ENCODE measurements around the gene LSAMP.
A peak's percentile ranks its signal among the peaks of the same experiment; 100 is the strongest.

LSAMP gene

GRCh38 chr3:116056280-116056679 is 389.0 kb downstream of the LSAMP start:
- no CpG with 5 or more reads among the region's 2 CpGs for WGBS (ENCODE audit: extremely low coverage, insufficient coverage, insufficient read length)
- no peak overlapping the region for H3K4me2 ChIP-seq (ENCODE audit: low read length)
- H3K79me1 ChIP-seq (ENCODE audit: low read length) = no peaks in the 10 kb centered on the region
- no peak overlapping the region for H3K27ac ChIP-seq (ENCODE audit: low read depth, low read length)
- H3K4me3 ChIP-seq (ENCODE audit: low read depth, low read length) = no peak overlapping the region
- no peak overlapping the region for H3K23ac ChIP-seq (ENCODE audit: low read length)
- H2BK12ac ChIP-seq (ENCODE audit: low read length) = no peak overlapping the region
- no peaks in the 10 kb centered on the region for H3K79me2 ChIP-seq (ENCODE audit: control insufficient read depth, insufficient read depth, low read length, poor library complexity)
- H3K27me3 ChIP-seq (ENCODE audit: insufficient read depth, low read length) = no peaks in the 10 kb centered on the region
- H3K36me3 ChIP-seq (ENCODE audit: control insufficient read depth in 1 of 2, insufficient read depth in 2 of 2, low read length in 2 of 2) = no peaks in the 10 kb centered on the region
- H3K18ac ChIP-seq (ENCODE audit: low read length) = no peak overlapping the region
- H2AFZ ChIP-seq (ENCODE audit: insufficient read depth, low read length, poor library complexity) = no peak overlapping the region
- no peak overlapping the region for H4K91ac ChIP-seq (ENCODE audit: low read depth, low read length)
- H4K12ac ChIP-seq (ENCODE audit: low read depth, low read length) = no peak overlapping the region
- no peaks in the 10 kb centered on the region for H3K4me1 ChIP-seq (ENCODE audit: control insufficient read depth in 1 of 2, insufficient read depth in 2 of 2, low read length in 2 of 2)
- H2AK5ac ChIP-seq (ENCODE audit: low read length) = no peak overlapping the region
- H3K4ac ChIP-seq (ENCODE audit: low read depth, low read length) = no peak overlapping the region
- no peak overlapping the region for H4K8ac ChIP-seq (ENCODE audit: low read depth, low read length)
- no peak for DNase-seq
- no peak overlapping the region for H2BK5ac ChIP-seq (ENCODE audit: low read depth, low read length, poor library complexity)
- H3K9me3 ChIP-seq (ENCODE audit: insufficient read depth, low read depth, low read length) = no peaks in the 10 kb centered on the region
- H3K14ac ChIP-seq (ENCODE audit: low read length) = no peak overlapping the region
- no peak overlapping the region for H3K9ac ChIP-seq (ENCODE audit: low read length)
- H2BK120ac ChIP-seq (ENCODE audit: insufficient read depth, low read length, poor library complexity) = no peak overlapping the region

- Histone ChIP-seq H2BK12ac (ENCODE audit: low read length) (no peak overlapping the region), H4K91ac (ENCODE audit: low read depth, low read length) (no peak overlapping the region), H3K9ac (ENCODE audit: low read length) (no peak overlapping the region)
These were observed 392.3 kb downstream of the LSAMP start for GRCh38 chr3:116053017-116053416.

GRCh38 chr3:116052602-116053001 is 392.7 kb downstream of the LSAMP start:
- Histone ChIP-seq H3K18ac (ENCODE audit: low read length) (no peak overlapping the region), H3K23ac (ENCODE audit: low read length) (peak overlapping the region; percentile 66), H2AK5ac (ENCODE audit: low read length) (no peak overlapping the region), H3K4me3 (ENCODE audit: low read depth, low read length) (no peak overlapping the region), H3K36me3 (ENCODE audit: control insufficient read depth in 1 of 2, insufficient read depth in 2 of 2, low read length in 2 of 2) (no peaks in the 10 kb centered on the region), H2AFZ (ENCODE audit: insufficient read depth, low read length, poor library complexity) (no peak overlapping the region), H4K8ac (ENCODE audit: low read depth, low read length) (no peak overlapping the region), H2BK5ac (ENCODE audit: low read depth, low read length, poor library complexity) (no peak overlapping the region), H2BK12ac (ENCODE audit: low read length) (no peak overlapping the region), H3K4me2 (ENCODE audit: low read length) (no peak overlapping the region), H3K9me3 (ENCODE audit: insufficient read depth, low read depth, low read length) (no peaks in the 10 kb centered on the region), H3K9ac (ENCODE audit: low read length) (no peak overlapping the region), H3K79me2 (ENCODE audit: control insufficient read depth, insufficient read depth, low read length, poor library complexity) (no peaks in the 10 kb centered on the region), H4K12ac (ENCODE audit: low read depth, low read length) (no peak overlapping the region), H4K91ac (ENCODE audit: low read depth, low read length) (no peak overlapping the region), H3K4me1 (ENCODE audit: control insufficient read depth in 1 of 2, insufficient read depth in 2 of 2, low read length in 2 of 2) (no peaks in the 10 kb centered on the region), H3K4ac (ENCODE audit: low read depth, low read length) (no peak overlapping the region), H3K27me3 (ENCODE audit: insufficient read depth, low read length) (no peaks in the 10 kb centered on the region), H3K14ac (ENCODE audit: low read length) (no peak overlapping the region), H3K27ac (ENCODE audit: low read depth, low read length) (no peak overlapping the region), H2BK120ac (ENCODE audit: insufficient read depth, low read length, poor library complexity) (no peak overlapping the region), H3K79me1 (ENCODE audit: low read length) (no peaks in the 10 kb centered on the region)
- WGBS (ENCODE audit: extremely low coverage, insufficient coverage, insufficient read length) = no CpG with 5 or more reads among the region's 3 CpGs
- no peak for DNase-seq

More at GRCh38 chr3:116053017-116053416, 392.3 kb downstream of the LSAMP start:
- Histone ChIP-seq H3K27ac (ENCODE audit: low read depth, low read length) (no peak overlapping the region), H2AFZ (ENCODE audit: insufficient read depth, low read length, poor library complexity) (no peak overlapping the region), H3K4ac (ENCODE audit: low read depth, low read length) (no peak overlapping the region), H3K14ac (ENCODE audit: low read length) (no peak overlapping the region), H3K79me1 (ENCODE audit: low read length) (no peaks in the 10 kb centered on the region), H2BK120ac (ENCODE audit: insufficient read depth, low read length, poor library complexity) (no peak overlapping the region), H3K23ac (ENCODE audit: low read length) (no peak overlapping the region), H3K4me2 (ENCODE audit: low read length) (no peak overlapping the region), H3K36me3 (ENCODE audit: control insufficient read depth in 1 of 2, insufficient read depth in 2 of 2, low read length in 2 of 2) (no peaks in the 10 kb centered on the region), H2BK5ac (ENCODE audit: low read depth, low read length, poor library complexity) (no peak overlapping the region), H3K18ac (ENCODE audit: low read length) (no peak overlapping the region), H3K27me3 (ENCODE audit: insufficient read depth, low read length) (no peaks in the 10 kb centered on the region), H3K79me2 (ENCODE audit: control insufficient read depth, insufficient read depth, low read length, poor library complexity) (no peaks in the 10 kb centered on the region), H4K8ac (ENCODE audit: low read depth, low read length) (no peak overlapping the region), H4K12ac (ENCODE audit: low read depth, low read length) (no peak overlapping the region), H3K9me3 (ENCODE audit: insufficient read depth, low read depth, low read length) (no peaks in the 10 kb centered on the region), H3K4me1 (ENCODE audit: control insufficient read depth in 1 of 2, insufficient read depth in 2 of 2, low read length in 2 of 2) (no peaks in the 10 kb centered on the region), H3K4me3 (ENCODE audit: low read depth, low read length) (no peak overlapping the region), H2AK5ac (ENCODE audit: low read length) (no peak overlapping the region)
- DNase-seq = no peak

DNA sequence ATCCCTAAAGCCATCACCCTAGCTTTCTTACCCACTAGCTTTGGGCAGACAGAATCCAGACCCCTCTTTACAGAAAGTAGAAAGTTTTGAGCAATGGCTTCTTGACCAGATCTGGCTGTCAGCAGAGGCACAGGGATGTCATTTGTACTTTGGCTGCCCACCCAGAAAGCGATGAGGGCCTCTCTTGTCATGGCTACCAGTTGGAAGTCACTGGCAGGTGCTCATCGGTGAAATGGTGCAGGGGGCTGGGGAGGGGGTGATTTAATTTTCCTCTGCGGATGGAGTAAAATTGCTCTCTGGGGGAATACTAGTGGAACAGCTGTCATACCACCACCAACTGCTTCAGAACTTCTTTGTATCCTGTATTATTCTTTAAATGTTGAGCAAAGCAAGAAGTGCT is 393.7 kb downstream of the LSAMP start:
- no peak overlapping the region for H2AFZ ChIP-seq (ENCODE audit: insufficient read depth, low read length, poor library complexity)
- H2AK5ac ChIP-seq (ENCODE audit: low read length) = no peak overlapping the region
- H4K12ac ChIP-seq (ENCODE audit: low read depth, low read length) = no peak overlapping the region
- no peak overlapping the region for H3K14ac ChIP-seq (ENCODE audit: low read length)
- H3K23ac ChIP-seq (ENCODE audit: low read length) = no peak overlapping the region
- H2BK5ac ChIP-seq (ENCODE audit: low read depth, low read length, poor library complexity) = no peak overlapping the region
- no peaks in the 10 kb centered on the region for H3K79me1 ChIP-seq (ENCODE audit: low read length)
- H3K18ac ChIP-seq (ENCODE audit: low read length) = no peak overlapping the region
- no peaks in the 10 kb centered on the region for H3K36me3 ChIP-seq (ENCODE audit: control insufficient read depth in 1 of 2, insufficient read depth in 2 of 2, low read length in 2 of 2)
- H2BK12ac ChIP-seq (ENCODE audit: low read length) = no peak overlapping the region
- H3K4me1 ChIP-seq (ENCODE audit: control insufficient read depth in 1 of 2, insufficient read depth in 2 of 2, low read length in 2 of 2) = no peaks in the 10 kb centered on the region
- no peak overlapping the region for H4K8ac ChIP-seq (ENCODE audit: low read depth, low read length)
- no peak overlapping the region for H3K4me2 ChIP-seq (ENCODE audit: low read length)
- no peak overlapping the region for H3K9ac ChIP-seq (ENCODE audit: low read length)
- WGBS (ENCODE audit: extremely low coverage, insufficient coverage, insufficient read length) = no CpG with 5 or more reads among the region's 3 CpGs
- H3K27me3 ChIP-seq (ENCODE audit: insufficient read depth, low read length) = no peaks in the 10 kb centered on the region
- no peaks in the 10 kb centered on the region for H3K79me2 ChIP-seq (ENCODE audit: control insufficient read depth, insufficient read depth, low read length, poor library complexity)
- H4K91ac ChIP-seq (ENCODE audit: low read depth, low read length) = no peak overlapping the region
- H2BK120ac ChIP-seq (ENCODE audit: insufficient read depth, low read length, poor library complexity) = no peak overlapping the region
- H3K27ac ChIP-seq (ENCODE audit: low read depth, low read length) = no peak overlapping the region
- H3K4me3 ChIP-seq (ENCODE audit: low read depth, low read length) = no peak overlapping the region
- H3K9me3 ChIP-seq (ENCODE audit: insufficient read depth, low read depth, low read length) = no peaks in the 10 kb centered on the region
- DNase-seq = no peak
- no peak overlapping the region for H3K4ac ChIP-seq (ENCODE audit: low read depth, low read length)

All from trophoblast cell (in vitro differentiated cells and primary cell).